ENCODE results near the gene SLC17A9. TPM values are rescaled to one million over a fixed set of nuclear protein-coding genes. Genes with fewer than 3 reads are reported as not detected.

Gene SLC17A9
- total and polyA plus RNA-seq, 2 of the 8 experiments (the other 6 are each of a cell fraction or from before 2014, with no cell fraction given), result 23.5 to 35.2 TPM

DNA sequence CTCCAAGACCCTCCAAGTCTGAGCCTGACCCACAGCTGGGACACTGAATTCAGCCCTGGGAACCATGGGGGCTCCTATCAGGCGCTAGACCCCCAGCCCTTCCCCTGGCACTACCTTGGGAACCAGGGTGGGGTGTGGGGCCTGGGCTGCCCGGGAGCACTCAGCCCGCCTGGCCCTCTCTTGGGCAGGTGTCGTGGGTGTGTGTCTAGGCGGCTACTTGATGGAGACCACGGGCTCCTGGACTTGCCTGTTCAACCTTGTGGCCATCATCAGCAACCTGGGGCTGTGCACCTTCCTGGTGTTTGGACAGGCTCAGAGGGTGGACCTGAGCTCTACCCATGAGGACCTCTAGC, 14.6 kb downstream of the SLC17A9 start:
- no peak overlapping the region for H3K27ac ChIP-seq (ENCODE audit: low read depth, low read length)
- H3K18ac ChIP-seq (ENCODE audit: extremely low read depth, low read length), result no peak overlapping the region
- peaks cover 0 to 4% (median under 1%) of the 10 kb centered on the region in 4 experiments; a peak in 2 of 7 replicates for H3K27me3 ChIP-seq (replicated peaks in 1 of 4; ENCODE audit: control insufficient read depth in 3 of 4, extremely low read depth in 1 of 4, insufficient read depth in 3 of 4, low read length in 3 of 4)
- H3K4me3 ChIP-seq (ENCODE audit: extremely low read depth in 1 of 4, insufficient read depth in 2 of 4, low read depth in 3 of 4, low read length in 4 of 4), result no peak overlapping the region
- peaks cover 0 to 10% of the 10 kb centered on the region in 2 experiments for H4K20me1 ChIP-seq (replicated peaks in 1 of 2; ENCODE audit: control insufficient read depth in 1 of 2, insufficient read depth in 2 of 2, low read length in 2 of 2)
- DNase-seq (ENCODE audit: low read depth in 1 of 2, low spot score in 2 of 2) (no peak), FAIRE-seq (no peak)
- H3K36me3 ChIP-seq (ENCODE audit: control insufficient read depth in 2 of 4, insufficient read depth in 4 of 4, low read length in 3 of 4), result peaks cover 0 to 7% (median 0%) of the 10 kb centered on the region in 4 experiments; a peak in 3 of 8 replicates
- H4K91ac ChIP-seq (replicated peaks; ENCODE audit: insufficient read length, low read length), result no peak overlapping the region
- ChIA-PET CTCF (ENCODE audit: partially characterized antibody) (interaction anchor here (1.1 to 8.1 kb wide), 4 partner anchors 13 to 65 kb away, joined by 4 to 53 read pairs (median 4); partner anchors contain the start of gene BHLHE23), POLR2A (ENCODE audit: partially characterized antibody) (interaction anchor here (1.3 kb wide), 1 partner anchor 91 kb away, joined by 3 read pairs; no protein-coding TSS in a partner anchor)
- no peak overlapping the region for H3K14ac ChIP-seq (ENCODE audit: insufficient read length)
- H2BK12ac ChIP-seq (ENCODE audit: low read depth, low read length), result no peak overlapping the region
- H3K4me2 ChIP-seq (ENCODE audit: insufficient read depth in 1 of 2, low read depth in 2 of 2, low read length in 2 of 2), result no peak overlapping the region
- H4K5ac ChIP-seq (ENCODE audit: insufficient read length, low read depth, low read length), result no peak overlapping the region
- no peak overlapping the region for H2AFZ ChIP-seq (ENCODE audit: low read length)
- peaks cover 7% of the 10 kb centered on the region; the same call in 1 of the 2 replicates for H3K23me2 ChIP-seq (ENCODE audit: low read depth, low read length)
- H3K4me1 ChIP-seq (replicated peaks in 1 of 4; ENCODE audit: control insufficient read depth in 3 of 4, insufficient read depth in 4 of 4, low read length in 3 of 4), result peaks cover 0 to 4% (median 0%) of the 10 kb centered on the region in 4 experiments; a peak in 3 of 7 replicates
- no peak overlapping the region for H2BK5ac ChIP-seq (ENCODE audit: low read depth, low read length)
- H2BK15ac ChIP-seq (ENCODE audit: low read length), result no peak overlapping the region
- H3K4ac ChIP-seq (replicated peaks; ENCODE audit: insufficient read length, low read depth, low read length), result no peak overlapping the region
- H2BK20ac ChIP-seq (ENCODE audit: low read length), result no peak overlapping the region
- no peaks in the 10 kb centered on the region for H3K79me2 ChIP-seq (ENCODE audit: control insufficient read depth in 1 of 2, insufficient read depth in 2 of 2, low read length in 2 of 2)
- no peak overlapping the region for H3K56ac ChIP-seq (replicated peaks; ENCODE audit: insufficient read length, low read depth, low read length)
- H3K79me1 ChIP-seq (ENCODE audit: low read depth, low read length), result no peaks in the 10 kb centered on the region
- no peak overlapping the region for H2AK5ac ChIP-seq (ENCODE audit: low read depth, low read length)
- no peak overlapping the region for H4K8ac ChIP-seq (ENCODE audit: extremely low read depth, insufficient read depth, low read length)
- no peaks in the 10 kb centered on the region for H3K9me3 ChIP-seq (ENCODE audit: insufficient read depth in 2 of 2, low read depth in 1 of 2, low read length in 1 of 2)
- H3K23ac ChIP-seq (ENCODE audit: insufficient read length), result no peak overlapping the region
- no peak overlapping the region for H2BK120ac ChIP-seq (replicated peaks; ENCODE audit: low read depth, low read length)
- H3K9ac ChIP-seq (replicated peaks in 1 of 4; ENCODE audit: extremely low read depth in 1 of 4, low read depth in 3 of 4, low read length in 3 of 4), result no peak overlapping the region
- 86% methylated on average over 6 of the region's 6 CpGs; no CpG with 5 or more reads in 1 of the 2 experiments for WGBS, 2 experiments (ENCODE audit: extremely low coverage in 1 of 2, insufficient coverage in 1 of 2, insufficient read length in 1 of 2, insufficient replicate concordance in 2 of 2, low coverage in 1 of 2, low lambda C conversion rate in 2 of 2, missing lambda C conversion rate in 1 of 2)
- no peak for TF ChIP-seq RXRA (IDR thresholded peaks at IDR 0.05; ENCODE audit: insufficient read depth, low read depth, low read length)
- TF ChIP-seq SUZ12 (IDR thresholded peaks at IDR 0.05; ENCODE audit: low read length), result no peak
- no peak for TF ChIP-seq BRCA1 (IDR thresholded peaks at IDR 0.05; ENCODE audit: low read depth, low read length)
- no peak for TF ChIP-seq SIRT6 (IDR thresholded peaks at IDR 0.05; ENCODE audit: low read length)
- no peak for TF ChIP-seq HDAC6 (IDR thresholded peaks at IDR 0.05; ENCODE audit: low read depth, low read length)
- no peak for TF ChIP-seq POLR2AphosphoS5 (IDR thresholded peaks at IDR 0.05; ENCODE audit: low read depth, low read length)
- TF ChIP-seq GABPA (IDR thresholded peaks at IDR 0.05; ENCODE audit: borderline replicate concordance, insufficient read depth, low read length), result no peak
- TF ChIP-seq SIN3A (conservative IDR thresholded peaks at IDR 0.05 in 1 of 2, IDR thresholded peaks at IDR 0.05 in 1 of 2; ENCODE audit: low read depth in 1 of 2, low read length in 2 of 2), result no peak
- TF ChIP-seq, protein P1, sequence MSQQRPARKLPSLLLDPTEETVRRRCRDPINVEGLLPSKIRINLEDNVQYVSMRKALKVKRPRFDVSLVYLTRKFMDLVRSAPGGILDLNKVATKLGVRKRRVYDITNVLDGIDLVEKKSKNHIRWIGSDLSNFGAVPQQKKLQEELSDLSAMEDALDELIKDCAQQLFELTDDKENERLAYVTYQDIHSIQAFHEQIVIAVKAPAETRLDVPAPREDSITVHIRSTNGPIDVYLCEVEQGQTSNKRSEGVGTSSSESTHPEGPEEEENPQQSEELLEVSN (IDR thresholded peaks at IDR 0.05), result no peak
- TF ChIP-seq TEAD4 (IDR thresholded peaks at IDR 0.05; ENCODE audit: low read depth, low read length), result no peak
- TF ChIP-seq, protein P2, sequence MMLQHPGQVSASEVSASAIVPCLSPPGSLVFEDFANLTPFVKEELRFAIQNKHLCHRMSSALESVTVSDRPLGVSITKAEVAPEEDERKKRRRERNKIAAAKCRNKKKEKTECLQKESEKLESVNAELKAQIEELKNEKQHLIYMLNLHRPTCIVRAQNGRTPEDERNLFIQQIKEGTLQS (IDR thresholded peaks at IDR 0.05; ENCODE audit: insufficient read depth, low read depth, low read length), result no peak
- no peak for TF ChIP-seq TBP (IDR thresholded peaks at IDR 0.05; ENCODE audit: low read depth, low read length)
- TF ChIP-seq KDM1A (IDR thresholded peaks at IDR 0.05; ENCODE audit: borderline replicate concordance, low read length), result no peak

Measured in H1 (cell line).